Measurements from ENCODE around the gene ABCG1. TPM values are rescaled to one million over a fixed set of nuclear protein-coding genes. Genes with fewer than 3 reads are reported as not detected.

Gene ABCG1
- polyA plus RNA-seq, 1 donor from 2014 or later, result 14.2 TPM

GRCh38 chr21:42238185-42238934, 19.4 kb downstream of the ABCG1 start:
- TF ChIP-seq TAF1 (IDR thresholded peaks at IDR 0.05; ENCODE audit: low read depth) (no peak), EZH2 (IDR thresholded peaks at IDR 0.05; ENCODE audit: borderline replicate concordance, insufficient read depth, low read length, poor library complexity, severe bottlenecking) (no peak), POLR2AphosphoS5 (IDR thresholded peaks at IDR 0.05) (no peak), MXI1 (conservative IDR thresholded peaks at IDR 0.05; ENCODE audit: poor library complexity, severe bottlenecking) (no peak), SMC3 (conservative IDR thresholded peaks at IDR 0.05; ENCODE audit: poor library complexity) (no peak), REST (IDR thresholded peaks at IDR 0.05; ENCODE audit: borderline replicate concordance) (no peak), RAD21 (conservative IDR thresholded peaks at IDR 0.05) (no peak), CTCF (IDR thresholded peaks at IDR 0.05; ENCODE audit: poor library complexity, severe bottlenecking) (no peak)
- no peak overlapping the region for H3K27ac ChIP-seq (ENCODE audit: low read length)

GRCh38 chr21:42239556-42239955, 20.6 kb downstream of the ABCG1 start:
- Histone ChIP-seq H3F3A (ENCODE audit: insufficient read depth, low read length, poor library complexity, severe bottlenecking) (no peaks in the 10 kb centered on the region), H3K9me3 (ENCODE audit: low read length) (no peaks in the 10 kb centered on the region), H4K20me1 (ENCODE audit: insufficient read depth) (no peaks in the 10 kb centered on the region), H3K4me2 (ENCODE audit: low read length) (no peak overlapping the region), H3K27ac (ENCODE audit: low read length) (no peak overlapping the region), H2AFZ (ENCODE audit: low read depth, low read length) (no peak overlapping the region), H3K79me2 (replicated peaks; ENCODE audit: insufficient read depth, low read length) (peaks cover 7% of the 10 kb centered on the region), H3K27me3 (ENCODE audit: insufficient read depth, low read depth, low read length) (no peaks in the 10 kb centered on the region), H3K9me2 (ENCODE audit: insufficient read depth, low read length) (no peaks in the 10 kb centered on the region), H3K9ac (ENCODE audit: low read length) (no peak overlapping the region), H3K4me3 (ENCODE audit: low read length) (no peak overlapping the region), H3K36me3 (ENCODE audit: insufficient read depth, low read length) (no peaks in the 10 kb centered on the region)
- TF ChIP-seq MXI1 (conservative IDR thresholded peaks at IDR 0.05; ENCODE audit: poor library complexity, severe bottlenecking), result no peak
- TF ChIP-seq CTCF (IDR thresholded peaks at IDR 0.05; ENCODE audit: poor library complexity, severe bottlenecking), result no peak
- no peak for TF ChIP-seq EZH2 (IDR thresholded peaks at IDR 0.05; ENCODE audit: borderline replicate concordance, insufficient read depth, low read length, poor library complexity, severe bottlenecking)
- no peak for TF ChIP-seq EP300 (conservative IDR thresholded peaks at IDR 0.05; ENCODE audit: poor library complexity, severe bottlenecking)
- TF ChIP-seq RAD21 (conservative IDR thresholded peaks at IDR 0.05), result no peak
- TF ChIP-seq TAF1 (IDR thresholded peaks at IDR 0.05; ENCODE audit: low read depth), result no peak
- TF ChIP-seq SMC3 (conservative IDR thresholded peaks at IDR 0.05; ENCODE audit: poor library complexity), result no peak
- TF ChIP-seq REST (IDR thresholded peaks at IDR 0.05; ENCODE audit: borderline replicate concordance), result no peak
- no peak for TF ChIP-seq POLR2AphosphoS5 (IDR thresholded peaks at IDR 0.05)

More at GRCh38 chr21:42238185-42238934, 19.4 kb downstream of the ABCG1 start:
- H4K20me1 ChIP-seq (ENCODE audit: insufficient read depth), result no peaks in the 10 kb centered on the region
- H3K79me2 ChIP-seq (replicated peaks; ENCODE audit: insufficient read depth, low read length), result peaks cover 7% of the 10 kb centered on the region
- H3K9me3 ChIP-seq (ENCODE audit: low read length), result no peaks in the 10 kb centered on the region
- H3K27me3 ChIP-seq (ENCODE audit: insufficient read depth, low read depth, low read length), result no peaks in the 10 kb centered on the region
- no peaks in the 10 kb centered on the region for H3K36me3 ChIP-seq (ENCODE audit: insufficient read depth, low read length)
- H3K9ac ChIP-seq (ENCODE audit: low read length), result no peak overlapping the region
- peak overlapping the region; percentile 8 for H3K4me3 ChIP-seq (ENCODE audit: low read length)
- H3F3A ChIP-seq (ENCODE audit: insufficient read depth, low read length, poor library complexity, severe bottlenecking), result no peaks in the 10 kb centered on the region
- no peak overlapping the region for H2AFZ ChIP-seq (ENCODE audit: low read depth, low read length)
- H3K4me2 ChIP-seq (ENCODE audit: low read length), result no peak overlapping the region
- no peaks in the 10 kb centered on the region for H3K9me2 ChIP-seq (ENCODE audit: insufficient read depth, low read length)
